IMR-90 (cell line): Measurements from ENCODE around the gene KLHL14. TPM values are rescaled to one million over a fixed set of nuclear protein-coding genes. Genes with fewer than 3 reads are reported as not detected.

Source experiments
- ATAC-seq: fragments of 200-7000 bp; cut with Tn5 transposase; 2 replicates; pipeline ENCODE4 v1.9.1; 2020; ENCODE audit warnings: low read depth, mild to moderate bottlenecking, moderate library complexity
- BruUV-seq: library from RNA; stranded (reverse); fragments of 400-500 nt; replicated peaks from 2 replicates; lab custom pipeline; 2021; lab: Mats Ljungman, UMichigan
- CTCF ChIA-PET: fragments of 300-600 bp; formaldehyde crosslinking; extraction: SDS; loops from one replicate; lab custom pipeline; 2021; ENCODE audit warnings: antibody characterized with exemption; lab: Yijun Ruan, JAX
- POLR2A ChIA-PET: fragments of 300-600 bp; sonication (Branson Sonifier 250); formaldehyde crosslinking; loops from one replicate; lab custom pipeline; 2022; ENCODE audit warnings: antibody characterized with exemption; ENCODE audit not compliant: unreplicated experiment; lab: Charles Lee
- DNase-seq: peaks from one replicate; pipeline ENCODE4 v3.0.0; 2013
- H2AFZ ChIP-seq: replicated peaks from 2 replicates; pipeline ENCODE3; 2013; ENCODE audit warnings: low read length, mild to moderate bottlenecking; ENCODE audit not compliant: poor library complexity
- H2AK5ac ChIP-seq: 2 replicates; pipeline ENCODE4 v1.6.1; 2013; ENCODE audit warnings: low read depth, low read length, inconsistent platforms
- H2AK9ac ChIP-seq: replicated peaks from 2 replicates; pipeline ENCODE3; 2013; ENCODE audit warnings: mild to moderate bottlenecking, low read depth, low read length, moderate library complexity; ENCODE audit not compliant: poor library complexity
- H2BK120ac ChIP-seq: 2 replicates; pipeline ENCODE4 v1.6.1; 2013; ENCODE audit warnings: low read depth, low read length, inconsistent platforms
- H2BK15ac ChIP-seq: 3 replicates; pipeline ENCODE4 v1.6.1; 2013; ENCODE audit warnings: low read depth, low read length, inconsistent platforms
- H2BK20ac ChIP-seq: 2 replicates; pipeline ENCODE4 v1.6.1; 2013; ENCODE audit warnings: low read depth, mild to moderate bottlenecking, inconsistent platforms, low read length, moderate library complexity
- H2BK5ac ChIP-seq: 2 replicates; pipeline ENCODE4 v1.6.1; 2013; ENCODE audit warnings: mild to moderate bottlenecking, low read depth, low read length, inconsistent platforms; ENCODE audit not compliant: poor library complexity, severe bottlenecking
- H3K14ac ChIP-seq: replicated peaks from 2 replicates; pipeline ENCODE4 v1.6.1; 2013; ENCODE audit warnings: low read depth, low read length, inconsistent platforms
- H3K18ac ChIP-seq: 2 replicates; pipeline ENCODE4 v1.6.1; 2013; ENCODE audit warnings: low read depth, low read length, control low read depth
- H3K23ac ChIP-seq: 2 replicates; pipeline ENCODE4 v1.6.1; 2013; ENCODE audit warnings: low read depth, low read length, inconsistent platforms
- H3K27ac ChIP-seq: 2 replicates; pipeline ENCODE4 v1.5.1; 2013; ENCODE audit warnings: mild to moderate bottlenecking, control low read depth, low read length; ENCODE audit not compliant: insufficient read depth
- H3K27me3 ChIP-seq: 2 replicates; pipeline ENCODE4 v1.6.1; 2013; ENCODE audit warnings: low read length; ENCODE audit not compliant: control insufficient read depth, insufficient read depth
- H3K36me3 ChIP-seq: 2 replicates; pipeline ENCODE4 v1.6.1; 2013; ENCODE audit warnings: low read length, mixed read lengths; ENCODE audit not compliant: control insufficient read depth, insufficient read depth
- H3K4ac ChIP-seq: 2 replicates; pipeline ENCODE4 v1.6.1; 2013; ENCODE audit warnings: low read depth, low read length, inconsistent platforms
- H3K4me1 ChIP-seq: 2 replicates; pipeline ENCODE4 v1.6.1; 2013; ENCODE audit warnings: low read length, mixed read lengths; ENCODE audit not compliant: control insufficient read depth, insufficient read depth
- H3K4me2 ChIP-seq: 2 replicates; pipeline ENCODE4 v1.6.1; 2013; ENCODE audit warnings: low read depth, mild to moderate bottlenecking, control low read depth, low read length, moderate library complexity
- H3K4me3 ChIP-seq: 2 replicates; pipeline ENCODE4 v1.5.1; 2013; ENCODE audit warnings: low read depth, mild to moderate bottlenecking, control low read depth, low read length, moderate library complexity; ENCODE audit not compliant: insufficient read depth
- H3K56ac ChIP-seq: 2 replicates; pipeline ENCODE4 v1.6.1; 2013; ENCODE audit warnings: low read length, inconsistent platforms; ENCODE audit not compliant: insufficient read depth; ENCODE audit errors: extremely low read depth
- H3K79me1 ChIP-seq, 2 experiments: 2 replicates each; pipeline ENCODE4 v1.6.1; 2013; ENCODE audit warnings: low read length in 2 of 2, inconsistent platforms in 1 of 2, low read depth in 1 of 2
- H3K9ac ChIP-seq: 2 replicates; pipeline ENCODE4 v1.6.1; 2013; ENCODE audit warnings: low read depth, low read length, control low read depth
- H3K9me1 ChIP-seq: 2 replicates; pipeline ENCODE4 v1.6.1; 2013; ENCODE audit warnings: low read length, inconsistent platforms; ENCODE audit not compliant: insufficient read depth
- H3K9me3 ChIP-seq: 2 replicates; pipeline ENCODE4 v1.6.1; 2013; ENCODE audit warnings: low read length; ENCODE audit not compliant: control insufficient read depth, insufficient read depth
- H4K20me1 ChIP-seq: 2 replicates; pipeline ENCODE4 v1.6.1; 2013; ENCODE audit warnings: low read length, inconsistent platforms; ENCODE audit not compliant: insufficient read depth
- H4K5ac ChIP-seq: 2 replicates; pipeline ENCODE4 v1.6.1; 2013; ENCODE audit warnings: mild to moderate bottlenecking, low read depth, low read length, control low read depth
- H4K8ac ChIP-seq, 2 experiments: 2 replicates each; pipeline ENCODE4 v1.6.1; 2013; ENCODE audit warnings: low read depth in 2 of 2, low read length in 2 of 2, control low read depth in 1 of 2, inconsistent platforms in 1 of 2
- H4K91ac ChIP-seq: 2 replicates; pipeline ENCODE4 v1.6.1; 2013; ENCODE audit warnings: low read depth, low read length, inconsistent platforms; ENCODE audit not compliant: insufficient read depth
- BHLHE40 ChIP-seq: fragments of 150-350 bp; IDR thresholded peaks from 2 replicates; pipeline ENCODE4 v1.6.1; 2016; ENCODE audit warnings: mild to moderate bottlenecking, low read depth, low read length
- MXI1 ChIP-seq: IDR thresholded peaks from 2 replicates; pipeline ENCODE4 v1.6.1; 2012; ENCODE audit warnings: low read depth, mild to moderate bottlenecking, low read length, moderate library complexity, borderline replicate concordance
- POLR2A ChIP-seq: IDR thresholded peaks from 2 replicates; pipeline ENCODE4 v1.6.1; 2012; ENCODE audit warnings: mild to moderate bottlenecking, low read depth, low read length
- WGBS, 2 experiments: methylation state at CpG; one replicate each; pipeline versions ENCODE4 v1.1.5 to v1.1.7; 2013; ENCODE audit warnings: missing lambda C conversion rate in 2 of 2; ENCODE audit not compliant: insufficient read length in 1 of 2; ENCODE audit errors: extremely low coverage in 2 of 2; 5-methylcytosine and 5-hydroxymethylcytosine counted together
- dilution Hi-C: fragments of 300-500 bp; cut with HindIII; formaldehyde crosslinking; loops from one replicate; pipeline ENCODE4 v1.14.3; 2018; ENCODE audit warnings: low sequenced_read_pairs; ENCODE audit not compliant: unreplicated experiment
- in situ Hi-C: fragments of 300-500 bp; cut with MboI; formaldehyde crosslinking; loops from 3 replicates; pipeline ENCODE4 v1.14.3; 2019; ENCODE audit warnings: low sequenced_read_pairs, inconsistent platforms, mixed read lengths
- intact Hi-C: fragments of 100-400 bp; cut with micrococcal nuclease; formaldehyde crosslinking; loops from 2 replicates; pipeline ENCODE4 v1.10.0; 2022
- polyA plus RNA-seq, 3 experiments: library from polyadenylated mRNA; depleted of rRNA; stranded (reverse); fragments of >200 nt; gene quantifications; 2 replicates each; pipeline ENCODE4 v1.2.3, GENCODE V29; 2012; ENCODE audit warnings: low replicate concordance in 1 of 3
- total RNA-seq: library from RNA; depleted of rRNA; stranded (reverse); fragments of >200 nt; gene quantifications from 2 replicates; pipeline ENCODE4 v1.2.3, GENCODE V29; 2012

Gene KLHL14
- total and polyA plus RNA-seq, 2 of the 4 experiments (the other 2 are of a cell fraction): not detected

DNA sequence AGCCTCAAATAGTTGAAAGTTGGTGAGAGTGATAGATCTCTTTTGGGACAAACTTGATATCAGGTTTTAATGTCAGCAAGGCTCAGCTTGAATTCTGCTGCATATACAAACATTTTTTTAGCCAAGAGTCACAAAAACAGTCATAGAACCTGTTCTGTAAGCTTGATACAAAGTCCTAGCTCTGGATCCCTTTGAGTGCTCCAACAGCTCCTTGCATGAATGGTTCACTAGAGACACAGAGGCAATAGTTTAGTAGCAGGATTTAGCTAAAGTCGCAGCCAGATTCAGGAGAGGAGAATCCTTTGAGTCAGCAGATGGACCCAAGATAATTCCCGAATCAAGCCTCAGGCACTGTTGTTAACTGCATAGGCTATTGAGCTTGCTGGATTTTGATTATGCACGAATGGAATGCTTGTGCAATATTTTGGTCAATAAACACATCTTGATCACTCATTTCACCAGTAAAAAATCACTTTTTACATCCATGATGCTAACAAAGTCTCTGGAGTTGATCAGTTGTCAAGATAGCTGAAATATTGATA is 148.6 kb downstream of the KLHL14 start:
- no peaks in the 10 kb centered on the region for H4K20me1 ChIP-seq
- ATAC-seq (no peak), DNase-seq (no peak)
- H3K4me1 ChIP-seq: no peaks in the 10 kb centered on the region
- no peak overlapping the region for H2BK120ac ChIP-seq
- in situ Hi-C loops: no loop called here
- no peak overlapping the region for H3K4me3 ChIP-seq
- no peaks in the 10 kb centered on the region for H3K27me3 ChIP-seq
- no peak overlapping the region for H3K27ac ChIP-seq
- no peak overlapping the region for H2AFZ ChIP-seq
- no TSS peak for BruUV-seq
- no peak overlapping the region for H3K56ac ChIP-seq
- no peak overlapping the region for H3K14ac ChIP-seq
- H4K5ac ChIP-seq: no peak overlapping the region
- no peak overlapping the region for H3K23ac ChIP-seq
- no peaks in the 10 kb centered on the region for H3K9me3 ChIP-seq
- WGBS, 2 experiments: no CpG with 5 or more reads among the region's 3 CpGs
- H2AK5ac ChIP-seq: no peak overlapping the region
- ChIA-PET POLR2A (no interaction called here), CTCF (no interaction called here)
- H3K9me1 ChIP-seq: no peaks in the 10 kb centered on the region
- H3K36me3 ChIP-seq: no peaks in the 10 kb centered on the region
- H4K8ac ChIP-seq: no peak overlapping the region
- H4K91ac ChIP-seq: no peak overlapping the region
- no peak overlapping the region for H3K18ac ChIP-seq
- no peak overlapping the region for H2BK15ac ChIP-seq
- no peak overlapping the region for H2BK20ac ChIP-seq
- no peak overlapping the region for H3K9ac ChIP-seq
- intact Hi-C loops: loop anchor here (10.0 kb wide), 1 partner anchor 251 kb away; no protein-coding TSS in a partner anchor
- H3K4ac ChIP-seq: no peak overlapping the region
- H2AK9ac ChIP-seq: no peak overlapping the region
- dilution Hi-C loops: no loop called here
- no peaks in the 10 kb centered on the region for H3K79me1 ChIP-seq
- H2BK5ac ChIP-seq: no peak overlapping the region
- no peak for TF ChIP-seq MXI1
- TF ChIP-seq POLR2A: no peak
- TF ChIP-seq BHLHE40: no peak
- no peak overlapping the region for H3K4me2 ChIP-seq
